ENCODE data around the gene FNBP1L.

The FNBP1L gene

GRCh38 chr1:93499075-93499474, 51.2 kb downstream of the FNBP1L start:
- no peak overlapping the region for H3K4me3 ChIP-seq (ENCODE audit: low read length)
- H3K9ac ChIP-seq (ENCODE audit: low read length) = no peak overlapping the region
- H3K9me3 ChIP-seq (ENCODE audit: control insufficient read depth, low read length) = no peaks in the 10 kb centered on the region
- no peaks in the 10 kb centered on the region for H3K4me1 ChIP-seq (ENCODE audit: control insufficient read depth, insufficient read depth, low read length)
- H3K36me3 ChIP-seq (ENCODE audit: control insufficient read depth, insufficient read depth, low read length) = no peaks in the 10 kb centered on the region
- H3K27me3 ChIP-seq (ENCODE audit: control insufficient read depth, insufficient read depth, low read length) = no peaks in the 10 kb centered on the region

GRCh38 chr1:93499533-93499932, 51.6 kb downstream of the FNBP1L start:
- Histone ChIP-seq H3K9me3 (ENCODE audit: control insufficient read depth, low read length) (no peaks in the 10 kb centered on the region), H3K36me3 (ENCODE audit: control insufficient read depth, insufficient read depth, low read length) (no peaks in the 10 kb centered on the region), H3K4me1 (ENCODE audit: control insufficient read depth, insufficient read depth, low read length) (no peaks in the 10 kb centered on the region), H3K27me3 (ENCODE audit: control insufficient read depth, insufficient read depth, low read length) (no peaks in the 10 kb centered on the region), H3K9ac (ENCODE audit: low read length) (no peak overlapping the region), H3K4me3 (ENCODE audit: low read length) (no peak overlapping the region)

- no peak overlapping the region for H3K9ac ChIP-seq (ENCODE audit: low read length)
- H3K36me3 ChIP-seq (ENCODE audit: control insufficient read depth, insufficient read depth, low read length) = no peaks in the 10 kb centered on the region
- no peaks in the 10 kb centered on the region for H3K9me3 ChIP-seq (ENCODE audit: control insufficient read depth, low read length)
- no peaks in the 10 kb centered on the region for H3K27me3 ChIP-seq (ENCODE audit: control insufficient read depth, insufficient read depth, low read length)
- H3K4me1 ChIP-seq (ENCODE audit: control insufficient read depth, insufficient read depth, low read length) = no peaks in the 10 kb centered on the region
- no peak overlapping the region for H3K4me3 ChIP-seq (ENCODE audit: low read length)
These were observed 52.4 kb downstream of the FNBP1L start for GRCh38 chr1:93500275-93500674.

- H3K4me3 ChIP-seq (ENCODE audit: low read length) = no peak overlapping the region
- H3K27me3 ChIP-seq (ENCODE audit: control insufficient read depth, insufficient read depth, low read length) = no peaks in the 10 kb centered on the region
- no peak overlapping the region for H3K9ac ChIP-seq (ENCODE audit: low read length)
- H3K4me1 ChIP-seq (ENCODE audit: control insufficient read depth, insufficient read depth, low read length) = no peaks in the 10 kb centered on the region
- no peaks in the 10 kb centered on the region for H3K9me3 ChIP-seq (ENCODE audit: control insufficient read depth, low read length)
- H3K36me3 ChIP-seq (ENCODE audit: control insufficient read depth, insufficient read depth, low read length) = no peaks in the 10 kb centered on the region
These were observed 53.5 kb downstream of the FNBP1L start for GRCh38 chr1:93501399-93501798.

- Histone ChIP-seq H3K9me3 (ENCODE audit: control insufficient read depth, low read length) (no peaks in the 10 kb centered on the region), H3K27me3 (ENCODE audit: control insufficient read depth, insufficient read depth, low read length) (no peaks in the 10 kb centered on the region), H3K36me3 (ENCODE audit: control insufficient read depth, insufficient read depth, low read length) (no peaks in the 10 kb centered on the region), H3K4me3 (ENCODE audit: low read length) (no peak overlapping the region), H3K9ac (ENCODE audit: low read length) (no peak overlapping the region), H3K4me1 (ENCODE audit: control insufficient read depth, insufficient read depth, low read length) (no peaks in the 10 kb centered on the region)
These were observed 54.0 kb downstream of the FNBP1L start for GRCh38 chr1:93501829-93502369.

- Histone ChIP-seq H3K4me3 (ENCODE audit: low read length) (no peak overlapping the region), H3K9ac (ENCODE audit: low read length) (no peak overlapping the region), H3K36me3 (ENCODE audit: control insufficient read depth, insufficient read depth, low read length) (no peaks in the 10 kb centered on the region), H3K4me1 (ENCODE audit: control insufficient read depth, insufficient read depth, low read length) (no peaks in the 10 kb centered on the region), H3K27me3 (ENCODE audit: control insufficient read depth, insufficient read depth, low read length) (no peaks in the 10 kb centered on the region), H3K9me3 (ENCODE audit: control insufficient read depth, low read length) (no peaks in the 10 kb centered on the region)
These were observed 54.7 kb downstream of the FNBP1L start for GRCh38 chr1:93502571-93502970.

GRCh38 chr1:93503163-93503562, 55.2 kb downstream of the FNBP1L start:
- Histone ChIP-seq H3K36me3 (ENCODE audit: control insufficient read depth, insufficient read depth, low read length) (no peaks in the 10 kb centered on the region), H3K4me1 (ENCODE audit: control insufficient read depth, insufficient read depth, low read length) (no peaks in the 10 kb centered on the region), H3K4me3 (ENCODE audit: low read length) (no peak overlapping the region), H3K27me3 (ENCODE audit: control insufficient read depth, insufficient read depth, low read length) (no peaks in the 10 kb centered on the region), H3K9me3 (ENCODE audit: control insufficient read depth, low read length) (no peaks in the 10 kb centered on the region), H3K9ac (ENCODE audit: low read length) (no peak overlapping the region)

- H3K36me3 ChIP-seq (ENCODE audit: control insufficient read depth, insufficient read depth, low read length) = no peaks in the 10 kb centered on the region
- H3K9ac ChIP-seq (ENCODE audit: low read length) = no peak overlapping the region
- H3K9me3 ChIP-seq (ENCODE audit: control insufficient read depth, low read length) = no peaks in the 10 kb centered on the region
- no peaks in the 10 kb centered on the region for H3K27me3 ChIP-seq (ENCODE audit: control insufficient read depth, insufficient read depth, low read length)
- H3K4me3 ChIP-seq (ENCODE audit: low read length) = no peak overlapping the region
- no peaks in the 10 kb centered on the region for H3K4me1 ChIP-seq (ENCODE audit: control insufficient read depth, insufficient read depth, low read length)
These were observed 55.9 kb downstream of the FNBP1L start for GRCh38 chr1:93503816-93504215.

- H3K9ac ChIP-seq (ENCODE audit: low read length) = no peak overlapping the region
- H3K9me3 ChIP-seq (ENCODE audit: control insufficient read depth, low read length) = no peaks in the 10 kb centered on the region
- no peaks in the 10 kb centered on the region for H3K36me3 ChIP-seq (ENCODE audit: control insufficient read depth, insufficient read depth, low read length)
- H3K4me3 ChIP-seq (ENCODE audit: low read length) = no peak overlapping the region
- no peaks in the 10 kb centered on the region for H3K27me3 ChIP-seq (ENCODE audit: control insufficient read depth, insufficient read depth, low read length)
- H3K4me1 ChIP-seq (ENCODE audit: control insufficient read depth, insufficient read depth, low read length) = no peaks in the 10 kb centered on the region
These were observed 56.5 kb downstream of the FNBP1L start for GRCh38 chr1:93504247-93505033.

GRCh38 chr1:93506126-93506525, 58.2 kb downstream of the FNBP1L start:
- Histone ChIP-seq H3K4me1 (ENCODE audit: control insufficient read depth, insufficient read depth, low read length) (no peaks in the 10 kb centered on the region), H3K36me3 (ENCODE audit: control insufficient read depth, insufficient read depth, low read length) (no peaks in the 10 kb centered on the region), H3K9me3 (ENCODE audit: control insufficient read depth, low read length) (no peaks in the 10 kb centered on the region), H3K4me3 (ENCODE audit: low read length) (no peak overlapping the region), H3K9ac (ENCODE audit: low read length) (no peak overlapping the region), H3K27me3 (ENCODE audit: control insufficient read depth, insufficient read depth, low read length) (no peaks in the 10 kb centered on the region)

- Histone ChIP-seq H3K4me3 (ENCODE audit: low read length) (no peak overlapping the region), H3K4me1 (ENCODE audit: control insufficient read depth, insufficient read depth, low read length) (no peaks in the 10 kb centered on the region), H3K9ac (ENCODE audit: low read length) (no peak overlapping the region), H3K27me3 (ENCODE audit: control insufficient read depth, insufficient read depth, low read length) (no peaks in the 10 kb centered on the region), H3K9me3 (ENCODE audit: control insufficient read depth, low read length) (no peaks in the 10 kb centered on the region), H3K36me3 (ENCODE audit: control insufficient read depth, insufficient read depth, low read length) (no peaks in the 10 kb centered on the region)
These were observed 68.2 kb downstream of the FNBP1L start for GRCh38 chr1:93516164-93516563.

- H3K36me3 ChIP-seq (ENCODE audit: control insufficient read depth, insufficient read depth, low read length) = no peaks in the 10 kb centered on the region
- no peaks in the 10 kb centered on the region for H3K9me3 ChIP-seq (ENCODE audit: control insufficient read depth, low read length)
- no peaks in the 10 kb centered on the region for H3K27me3 ChIP-seq (ENCODE audit: control insufficient read depth, insufficient read depth, low read length)
- H3K9ac ChIP-seq (ENCODE audit: low read length) = no peak overlapping the region
- no peaks in the 10 kb centered on the region for H3K4me1 ChIP-seq (ENCODE audit: control insufficient read depth, insufficient read depth, low read length)
- H3K4me3 ChIP-seq (ENCODE audit: low read length) = no peak overlapping the region
These were observed 70.6 kb downstream of the FNBP1L start for GRCh38 chr1:93518516-93518915.
